HepG2 (cell line): ENCODE results near the gene EHBP1. TPM values are rescaled to one million over a fixed set of nuclear protein-coding genes. Genes with fewer than 3 reads are reported as not detected.

ENCODE experiments used
- ATAC-seq: fragments of 200-7000 bp; cut with Tn5 transposase; 3 replicates; pipeline ENCODE4 v1.9.1; 2020; ENCODE audit warnings: mild to moderate bottlenecking, moderate library complexity
- BruUV-seq: library from RNA; stranded (reverse); fragments of 400-500 nt; replicated peaks from 2 replicates; lab custom pipeline; 2021; lab: Mats Ljungman, UMichigan
- CTCF ChIA-PET: fragments of 300-600 bp; formaldehyde crosslinking; extraction: SDS; loops from one replicate; lab custom pipeline; 2021; ENCODE audit warnings: low total read pairs, inconsistent platforms, low intra/inter-chr PET ratio; lab: Yijun Ruan, JAX
- POLR2A ChIA-PET: fragments of 350-600 bp; sonication (Branson Sonifier 250); formaldehyde crosslinking; loops from one replicate; lab custom pipeline; 2020; ENCODE audit warnings: antibody characterized with exemption, inconsistent platforms; lab: Yijun Ruan, JAX
- DNase-seq: peaks from one replicate; pipeline ENCODE4 v3.0.0-alpha.2; 2015; ENCODE audit warnings: low spot score
- FAIRE-seq: peaks from 3 replicates; lab custom pipeline; 2011; peaks lifted over from hg19 to GRCh38; lab: Jason Lieb, UNC
- H2AFZ ChIP-seq: one replicate; pipeline ENCODE4 v1.6.1; 2011; ENCODE audit warnings: low read length, inconsistent platforms
- H3K27ac ChIP-seq: fragments of 300-600 bp; 3 replicates; pipeline ENCODE4 v1.8.0; 2011; ENCODE audit warnings: mixed run types, mild to moderate bottlenecking, mixed read lengths, low read length, inconsistent platforms; ENCODE audit not compliant: insufficient read depth; ENCODE audit errors: extremely low read length
- H3K27me3 ChIP-seq, 2 experiments: fragments of 200-600 bp in 1 of 2; 2 replicates in 1 of 2; 3 replicates in 1 of 2; pipeline versions ENCODE4 v1.6.0 to v1.8.0; 2011; ENCODE audit warnings: low read length in 2 of 2, mild to moderate bottlenecking in 2 of 2, moderate library complexity in 2 of 2, inconsistent platforms in 1 of 2; ENCODE audit not compliant: insufficient read depth in 2 of 2, control insufficient read depth in 1 of 2
- H3K36me3 ChIP-seq, 2 experiments: fragments of 200-600 bp in 1 of 2; replicated peaks in 1 of 2; 2 replicates in 1 of 2; 3 replicates in 1 of 2; pipeline versions ENCODE4 v1.5.1 to v1.8.0; 2011; ENCODE audit warnings: low read length in 2 of 2, inconsistent platforms in 1 of 2; ENCODE audit not compliant: insufficient read depth in 2 of 2, control insufficient read depth in 1 of 2
- H3K4me1 ChIP-seq: 2 replicates; pipeline ENCODE4 v1.5.1; 2012; ENCODE audit warnings: low read length, inconsistent platforms; ENCODE audit not compliant: insufficient read depth
- H3K4me2 ChIP-seq: 2 replicates; pipeline ENCODE4 v1.6.0; 2011; ENCODE audit warnings: low read depth, low read length, inconsistent platforms
- H3K4me3 ChIP-seq, 3 experiments: fragments of 200-600 bp in 1 of 3; sonication (generic), shearing (Covaris generic) in 1 of 3; replicated peaks in 1 of 3; 2 replicates each; pipeline ENCODE4 v1.5.1; 2011 to 2016; ENCODE audit warnings: low read length in 3 of 3, inconsistent platforms in 2 of 3, low read depth in 2 of 3, mild to moderate bottlenecking in 2 of 3, control low read depth in 1 of 3, mixed read lengths in 1 of 3; ENCODE audit not compliant: insufficient read depth in 1 of 3
- H3K79me2 ChIP-seq: one replicate; pipeline ENCODE4 v1.6.1; 2011; ENCODE audit warnings: low read length, inconsistent platforms; ENCODE audit not compliant: insufficient read depth
- H3K9ac ChIP-seq: 2 replicates; pipeline ENCODE4 v1.6.0; 2011; ENCODE audit warnings: mild to moderate bottlenecking, low read depth, low read length, inconsistent platforms; ENCODE audit not compliant: insufficient read depth
- H3K9me3 ChIP-seq: 2 replicates; pipeline ENCODE4 v1.5.1; 2012; ENCODE audit warnings: mild to moderate bottlenecking, low read length
- H4K20me1 ChIP-seq: 2 replicates; pipeline ENCODE4 v1.6.0; 2011; ENCODE audit warnings: inconsistent platforms, mild to moderate bottlenecking, low read length, moderate library complexity; ENCODE audit not compliant: insufficient read depth
- NCOA5 ChIP-seq: sonication (generic); formaldehyde crosslinking; IDR thresholded peaks from 2 replicates; pipeline ENCODE4 v1.4.0; 2020; ENCODE audit warnings: missing genetic modification reagents
- RBM22 ChIP-seq: fragments of 200-400 bp; formaldehyde crosslinking; optimal IDR thresholded peaks from 2 replicates; pipeline ENCODE3; 2017; ENCODE audit warnings: mild to moderate bottlenecking, low read length, moderate library complexity
- SMC3 ChIP-seq: IDR thresholded peaks from 2 replicates; pipeline ENCODE4 v1.6.1; 2011; ENCODE audit warnings: low read length, improper control_type of control experiment
- TBL1XR1 ChIP-seq: fragments of 150-350 bp; IDR thresholded peaks from 2 replicates; pipeline ENCODE4 v1.6.1; 2014; ENCODE audit warnings: borderline replicate concordance, low read length; ENCODE audit not compliant: partially characterized antibody
- ZNF20 ChIP-seq: sonication (generic); formaldehyde crosslinking; IDR thresholded peaks from 2 replicates; pipeline ENCODE4 v1.4.0; 2020; ENCODE audit warnings: mild to moderate bottlenecking, moderate library complexity, missing genetic modification reagents
- ZSCAN22 ChIP-seq: sonication (generic); formaldehyde crosslinking; IDR thresholded peaks from 2 replicates; pipeline ENCODE4 v1.4.0; 2020; ENCODE audit warnings: mild to moderate bottlenecking, missing genetic modification reagents
- WGBS: methylation state at CpG from one replicate; pipeline ENCODE4 v1.1.6; 2017; ENCODE audit warnings: low lambda C conversion rate; 5-methylcytosine and 5-hydroxymethylcytosine counted together
- in situ Hi-C: cut with HindIII; loops from 2 replicates; pipeline ENCODE4 v1.10.0; 2017; ENCODE audit warnings: low pct_unique_long_range_greater_than_20kb; ENCODE audit not compliant: extremely low pct_ligation_motif_present
- intact Hi-C: fragments of 100-400 bp; cut with micrococcal nuclease; formaldehyde crosslinking; loops from one replicate; pipeline ENCODE4 v1.10.0; 2022; ENCODE audit not compliant: unreplicated experiment
- polyA plus RNA-seq, 8 experiments: library from polyadenylated mRNA; depleted of rRNA in 3 of 8; stranded (reverse) in 7 of 8; unstranded in 1 of 8; fragments of >200 nt; fragmentation: Illumina TruSeq in 4 of 8; extraction: Trizol in 4 of 8; gene quantifications; 2 replicates each; pipeline versions ENCODE4 v1.2.1 to v1.2.3, GENCODE V29; 2011 to 2016; ENCODE audit warnings: low read depth in 4 of 8, missing spikeins in 1 of 8, mixed read lengths in 1 of 8; ENCODE audit not compliant: insufficient read depth in 1 of 8
- total RNA-seq, 5 experiments: library from RNA; depleted of rRNA; stranded (reverse); fragments of >200 nt; fragmentation: Illumina TruSeq; extraction: Trizol; gene quantifications; 2 replicates each; pipeline ENCODE4 v1.2.3, GENCODE V29; 2016; ENCODE audit warnings: low read depth in 1 of 5

The EHBP1 gene
- total and polyA plus RNA-seq, 2 of the 13 experiments (the other 11 are each of a cell fraction or from before 2014, with no cell fraction given) = 93.5 to 146 TPM

DNA sequence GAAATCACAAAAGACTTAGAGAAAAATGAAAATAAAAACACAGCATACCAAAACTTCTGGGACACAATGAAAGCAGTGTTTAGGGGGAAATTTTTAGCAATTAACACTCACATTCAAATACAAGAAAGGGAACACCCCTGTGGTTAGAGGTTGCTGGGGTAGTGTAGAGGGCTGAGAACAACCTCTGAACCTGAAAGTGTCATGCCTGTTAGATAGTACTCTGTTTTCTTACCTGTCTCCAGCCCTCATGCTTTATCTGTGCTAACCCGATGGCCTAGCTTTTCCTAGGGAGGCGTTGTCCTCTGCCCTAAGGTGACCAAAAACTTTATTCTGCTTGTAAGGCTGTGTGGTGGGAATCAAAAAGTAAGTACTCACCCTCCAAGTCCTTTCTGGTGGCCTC, 222.5 kb downstream of the EHBP1 start:
- FAIRE-seq (no peak), DNase-seq (no peak), ATAC-seq (no peak)
- Histone ChIP-seq H3K79me2 (no peaks in the 10 kb centered on the region), H3K4me3 (no peak overlapping the region), H4K20me1 (no peaks in the 10 kb centered on the region), H3K27me3 (no peaks in the 10 kb centered on the region), H3K27ac (no peak overlapping the region), H3K9ac (no peak overlapping the region), H3K9me3 (peaks cover 16% of the 10 kb centered on the region), H2AFZ (no peak overlapping the region), H3K4me1 (no peaks in the 10 kb centered on the region), H3K36me3 (peaks cover 20 to 43% of the 10 kb centered on the region in 2 experiments), H3K4me2 (no peak overlapping the region)
- POLR2A ChIA-PET = no interaction called here
- intact Hi-C loops (no loop called here), in situ Hi-C loops (no loop called here)
- 100% methylated on average over 2 of the region's 2 CpGs for WGBS
- BruUV-seq = TSS peak; percentile 2
- no peak for TF ChIP-seq ZNF20 (CRISPR knock-in tag)
- TF ChIP-seq SMC3 = no peak
- TF ChIP-seq RBM22 = peak; percentile 97
- CTCF ChIA-PET = no interaction called here

GRCh38 chr2:62931536-62931935, 226.0 kb downstream of the EHBP1 start:
- Histone ChIP-seq H4K20me1 (no peaks in the 10 kb centered on the region), H3K79me2 (no peaks in the 10 kb centered on the region), H3K9me3 (no peaks in the 10 kb centered on the region), H3K4me1 (no peaks in the 10 kb centered on the region), H3K4me2 (no peak overlapping the region), H3K36me3 (peaks cover 9 to 43% of the 10 kb centered on the region in 2 experiments), H2AFZ (no peak overlapping the region), H3K4me3 (no peak overlapping the region), H3K27ac (no peak overlapping the region), H3K9ac (no peak overlapping the region)
- WGBS = 98% methylated on average over 3 of the region's 3 CpGs
- no peak for FAIRE-seq
- in situ Hi-C loops (no loop called here), intact Hi-C loops (no loop called here)
- CTCF ChIA-PET = no interaction called here
- POLR2A ChIA-PET = no interaction called here
- no TSS peak for BruUV-seq
- no peak for ATAC-seq
- DNase-seq = no peak
- no peak for TF ChIP-seq TBL1XR1
- TF ChIP-seq NCOA5 = no peak
- TF ChIP-seq ZSCAN22 (CRISPR knock-in tag) = no peak
- peak; percentile 84 for TF ChIP-seq RBM22
- TF ChIP-seq, all 625 proteins: peak for 1
- no peaks in the 10 kb centered on the region for H3K27me3 ChIP-seq
